Measurements from ENCODE around the gene CYB5R4.

GRCh38 chr6:84003131-84003530 lies 143.6 kb downstream of the CYB5R4 start:
- TF ChIP-seq CTCF (IDR thresholded peaks at IDR 0.05 in 2 of 3, conservative IDR thresholded peaks at IDR 0.05 in 1 of 3; ENCODE audit: control insufficient read depth in 2 of 3, extremely low read depth in 1 of 3, insufficient read depth in 1 of 3, low read depth in 3 of 3, low read length in 3 of 3) (no peak), CREB1 (IDR thresholded peaks at IDR 0.05; ENCODE audit: low read depth) (no peak), PKNOX1 (IDR thresholded peaks at IDR 0.05) (no peak), REST (IDR thresholded peaks at IDR 0.05; ENCODE audit: low read depth, low read length) (no peak), SIX5 (IDR thresholded peaks at IDR 0.05; ENCODE audit: low read depth, low read length, severe bottlenecking) (no peak), POLR2AphosphoS2 (IDR thresholded peaks at IDR 0.05; ENCODE audit: low read depth, low read length) (no peak), ZBTB33 (IDR thresholded peaks at IDR 0.05) (no peak), FOS (IDR thresholded peaks at IDR 0.05; ENCODE audit: borderline replicate concordance, extremely low read depth, insufficient read length) (no peak)

Measured in GM12878 (cell line).